ENCODE data around the gene LBR. TPM values are rescaled to one million over a fixed set of nuclear protein-coding genes. Genes with fewer than 3 reads are reported as not detected.

The LBR gene
- total RNA-seq, 2 donors from 2014 or later = 49.8 to 72.3 TPM

DNA sequence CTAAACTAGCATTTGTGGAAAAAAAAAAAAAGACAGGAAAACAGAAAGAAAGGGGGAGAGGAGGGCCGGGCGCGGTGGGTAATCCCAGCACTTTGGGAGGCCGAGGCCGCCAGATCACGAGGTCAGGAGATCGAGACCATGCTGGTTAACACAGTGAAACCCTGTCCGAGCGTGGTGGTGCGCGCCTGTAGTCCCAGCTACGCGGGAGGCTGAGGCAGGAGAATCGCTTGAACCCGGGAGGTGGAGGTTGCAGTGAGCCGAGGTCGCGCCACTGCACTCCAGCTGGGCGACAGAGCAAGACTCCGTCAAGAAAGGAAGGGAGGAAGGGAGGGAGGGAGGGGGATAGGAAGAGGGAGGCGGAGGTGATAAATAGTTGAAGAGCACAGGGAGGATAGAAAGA lies 54.7 kb downstream of the LBR start:
- Mint-ChIP-seq H3K27me3 (ENCODE audit: insufficient read depth) (peaks cover 37% of the 10 kb centered on the region), H3K9me3 (no peaks in the 10 kb centered on the region), H3K4me1 (no peaks in the 10 kb centered on the region), H3K36me3 (ENCODE audit: low read depth) (no peaks in the 10 kb centered on the region), H3K4me3 (no peak overlapping the region), H3K27ac (no peak overlapping the region)
- 87 to 94% methylated on average over 16 to 21 of the region's 21 CpGs for WGBS, 2 experiments (ENCODE audit: insufficient coverage in 1 of 2, insufficient read length in 1 of 2)
- H3K27ac ChIP-seq (ENCODE audit: low read depth, low read length) = no peak overlapping the region
- H3K36me3 ChIP-seq (ENCODE audit: control insufficient read depth, insufficient read depth, low read length) = no peaks in the 10 kb centered on the region
- DNase-seq = no peak
- H3K27me3 ChIP-seq (ENCODE audit: control insufficient read depth, insufficient read depth, low read length, poor library complexity, severe bottlenecking) = peaks cover 7% of the 10 kb centered on the region
- H3K4me3 ChIP-seq (ENCODE audit: low read length) = no peak overlapping the region
- no peaks in the 10 kb centered on the region for H3K4me1 ChIP-seq (ENCODE audit: control insufficient read depth, insufficient read depth, low read length)
- no peaks in the 10 kb centered on the region for H3K9me3 ChIP-seq (ENCODE audit: control insufficient read depth, low read length)
- TF ChIP-seq, protein P1, sequence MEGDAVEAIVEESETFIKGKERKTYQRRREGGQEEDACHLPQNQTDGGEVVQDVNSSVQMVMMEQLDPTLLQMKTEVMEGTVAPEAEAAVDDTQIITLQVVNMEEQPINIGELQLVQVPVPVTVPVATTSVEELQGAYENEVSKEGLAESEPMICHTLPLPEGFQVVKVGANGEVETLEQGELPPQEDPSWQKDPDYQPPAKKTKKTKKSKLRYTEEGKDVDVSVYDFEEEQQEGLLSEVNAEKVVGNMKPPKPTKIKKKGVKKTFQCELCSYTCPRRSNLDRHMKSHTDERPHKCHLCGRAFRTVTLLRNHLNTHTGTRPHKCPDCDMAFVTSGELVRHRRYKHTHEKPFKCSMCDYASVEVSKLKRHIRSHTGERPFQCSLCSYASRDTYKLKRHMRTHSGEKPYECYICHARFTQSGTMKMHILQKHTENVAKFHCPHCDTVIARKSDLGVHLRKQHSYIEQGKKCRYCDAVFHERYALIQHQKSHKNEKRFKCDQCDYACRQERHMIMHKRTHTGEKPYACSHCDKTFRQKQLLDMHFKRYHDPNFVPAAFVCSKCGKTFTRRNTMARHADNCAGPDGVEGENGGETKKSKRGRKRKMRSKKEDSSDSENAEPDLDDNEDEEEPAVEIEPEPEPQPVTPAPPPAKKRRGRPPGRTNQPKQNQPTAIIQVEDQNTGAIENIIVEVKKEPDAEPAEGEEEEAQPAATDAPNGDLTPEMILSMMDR (conservative IDR thresholded peaks at IDR 0.05) = no peak
- no peak overlapping the region for H3K9ac ChIP-seq (ENCODE audit: extremely low read depth, low read length, poor library complexity, severe bottlenecking)

DNA sequence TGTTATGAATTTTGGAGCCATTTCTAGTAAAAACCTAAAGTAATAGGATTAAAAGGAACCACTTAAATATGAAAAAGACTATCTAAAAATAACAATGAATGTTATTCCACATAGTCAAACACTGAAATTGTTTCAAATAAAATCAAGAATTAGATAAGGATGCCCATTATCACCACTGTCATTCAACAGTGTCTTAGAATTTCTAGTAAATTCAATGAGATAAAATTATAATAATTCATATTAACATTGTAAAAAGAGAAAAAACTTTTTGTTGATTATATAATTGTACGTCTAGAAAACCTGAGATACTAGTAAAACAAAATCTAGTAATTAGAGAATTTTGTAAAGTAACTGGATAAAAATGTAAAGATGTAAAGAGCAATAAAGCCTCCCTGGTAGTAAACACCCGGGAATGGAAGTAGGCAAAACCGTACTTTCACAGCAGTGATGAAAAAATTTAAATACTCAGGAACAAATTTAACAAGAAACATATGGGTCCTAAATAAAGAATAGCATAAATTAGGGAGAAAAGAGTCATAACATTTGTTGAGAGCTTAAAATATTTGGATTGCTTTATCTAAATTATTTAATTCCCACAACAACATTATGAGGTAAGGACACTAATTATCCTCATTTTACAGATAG lies 56.4 kb downstream of the LBR start:
- peaks cover 6% of the 10 kb centered on the region for H3K4me1 ChIP-seq (ENCODE audit: control insufficient read depth, insufficient read depth, low read length)
- peaks cover 43% of the 10 kb centered on the region for H3K27me3 Mint-ChIP-seq (ENCODE audit: insufficient read depth)
- H3K9me3 Mint-ChIP-seq = no peaks in the 10 kb centered on the region
- peaks cover 10% of the 10 kb centered on the region for H3K4me1 Mint-ChIP-seq
- TF ChIP-seq, protein P1 (conservative IDR thresholded peaks at IDR 0.05) = no peak
- H3K4me3 Mint-ChIP-seq = no peak overlapping the region
- H3K27me3 ChIP-seq (ENCODE audit: control insufficient read depth, insufficient read depth, low read length, poor library complexity, severe bottlenecking) = peaks cover 18% of the 10 kb centered on the region
- H3K9ac ChIP-seq (ENCODE audit: extremely low read depth, low read length, poor library complexity, severe bottlenecking) = no peak overlapping the region
- no peak for DNase-seq
- no peaks in the 10 kb centered on the region for H3K9me3 ChIP-seq (ENCODE audit: control insufficient read depth, low read length)
- H3K27ac ChIP-seq (ENCODE audit: low read depth, low read length) = no peak overlapping the region
- no peaks in the 10 kb centered on the region for H3K36me3 Mint-ChIP-seq (ENCODE audit: low read depth)
- H3K27ac Mint-ChIP-seq = no peak overlapping the region
- WGBS, 2 experiments (ENCODE audit: insufficient coverage in 1 of 2, insufficient read length in 1 of 2) = 98% methylated on average over 3 of the region's 3 CpGs; no CpG with 5 or more reads in 1 of the 2 experiments
- no peaks in the 10 kb centered on the region for H3K36me3 ChIP-seq (ENCODE audit: control insufficient read depth, insufficient read depth, low read length)
- no peak overlapping the region for H3K4me3 ChIP-seq (ENCODE audit: low read length)

DNA sequence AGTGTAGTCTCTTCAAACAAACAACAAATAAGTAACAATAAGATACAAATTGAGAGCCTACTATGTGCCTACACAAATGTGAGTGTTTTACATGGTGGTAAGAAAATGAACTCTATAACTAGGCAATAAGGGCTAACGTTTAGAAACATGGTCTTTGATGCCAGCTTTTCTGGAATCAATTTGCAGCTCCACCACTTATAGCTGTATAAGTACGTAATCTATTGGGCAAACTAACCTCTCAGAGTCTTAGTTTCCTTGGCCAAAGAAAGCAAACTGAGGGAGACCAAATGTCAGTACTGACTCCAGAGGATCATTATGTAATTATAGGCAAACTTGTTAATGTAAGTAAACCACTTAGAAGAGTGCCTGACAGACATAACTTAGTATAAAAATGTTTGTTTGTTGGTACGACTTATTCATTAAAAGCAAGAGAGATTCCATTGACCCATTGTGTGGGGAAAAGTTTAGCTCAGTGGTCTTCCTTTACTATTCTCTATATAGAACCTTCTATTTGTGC lies 59.7 kb downstream of the LBR start:
- peaks cover 9% of the 10 kb centered on the region for H3K4me1 ChIP-seq (ENCODE audit: control insufficient read depth, insufficient read depth, low read length)
- H3K36me3 ChIP-seq (ENCODE audit: control insufficient read depth, insufficient read depth, low read length) = no peaks in the 10 kb centered on the region
- Mint-ChIP-seq H3K4me1 (peaks cover 15% of the 10 kb centered on the region), H3K9me3 (no peaks in the 10 kb centered on the region), H3K36me3 (ENCODE audit: low read depth) (no peaks in the 10 kb centered on the region), H3K27ac (no peak overlapping the region), H3K27me3 (ENCODE audit: insufficient read depth) (peaks cover 56% of the 10 kb centered on the region), H3K4me3 (no peak overlapping the region)
- no peak overlapping the region for H3K27ac ChIP-seq (ENCODE audit: low read depth, low read length)
- no peak for DNase-seq
- WGBS, 2 experiments (ENCODE audit: insufficient coverage in 1 of 2, insufficient read length in 1 of 2) = 84 to 91% methylated on average over 2 to 3 of the region's 3 CpGs
- H3K4me3 ChIP-seq (ENCODE audit: low read length) = no peak overlapping the region
- peaks cover 39% of the 10 kb centered on the region for H3K27me3 ChIP-seq (ENCODE audit: control insufficient read depth, insufficient read depth, low read length, poor library complexity, severe bottlenecking)
- H3K9me3 ChIP-seq (ENCODE audit: control insufficient read depth, low read length) = no peaks in the 10 kb centered on the region
- no peak overlapping the region for H3K9ac ChIP-seq (ENCODE audit: extremely low read depth, low read length, poor library complexity, severe bottlenecking)
- TF ChIP-seq, protein P1 (conservative IDR thresholded peaks at IDR 0.05) = no peak

All from endodermal cell (in vitro differentiated cells).